ENCODE data around the gene STIM2.
"Not testable (repeated sequence)": the region's sequence is repeated elsewhere in the genome, so short reads cannot be mapped to it uniquely, and the experiment has no call there.

STIM2 gene

GRCh38 chr4:26955241-26955640, 94.6 kb downstream of the STIM2 start:
- H3K27me3 Mint-ChIP-seq (ENCODE audit: low read depth) = no peaks in the 10 kb centered on the region
- H3K4me1 Mint-ChIP-seq = peaks cover 25% of the 10 kb centered on the region
- H3K4me3 Mint-ChIP-seq = no peak overlapping the region
- no peak for TF ChIP-seq CTCF (IDR thresholded peaks at IDR 0.05; ENCODE audit: unreplicated experiment in 3 of 3)
- H3K9me3 Mint-ChIP-seq = peaks cover 4% of the 10 kb centered on the region
- peaks cover 5% of the 10 kb centered on the region for H3K36me3 Mint-ChIP-seq (ENCODE audit: low read depth)
- H3K27ac Mint-ChIP-seq = peak overlapping the region in 1 of 3 experiments; percentile 71

- Mint-ChIP-seq H3K36me3 (ENCODE audit: low read depth) (peaks cover 5% of the 10 kb centered on the region), H3K9me3 (no peaks in the 10 kb centered on the region), H3K4me1 (peaks cover 24% of the 10 kb centered on the region), H3K27me3 (ENCODE audit: low read depth) (no peaks in the 10 kb centered on the region), H3K4me3 (no peak overlapping the region), H3K27ac (no peak overlapping the region)
- no peak for TF ChIP-seq CTCF (IDR thresholded peaks at IDR 0.05; ENCODE audit: unreplicated experiment in 3 of 3)
Observed at GRCh38 chr4:26958925-26959653, 98.4 kb downstream of the STIM2 start.

- Mint-ChIP-seq H3K27me3 (ENCODE audit: low read depth) (no peaks in the 10 kb centered on the region), H3K4me3 (no peak overlapping the region), H3K4me1 (peaks cover 30% of the 10 kb centered on the region), H3K9me3 (no peaks in the 10 kb centered on the region), H3K36me3 (ENCODE audit: low read depth) (peaks cover 5% of the 10 kb centered on the region), H3K27ac (peak overlapping the region in 1 of 3 experiments; percentile 4)
- TF ChIP-seq CTCF (IDR thresholded peaks at IDR 0.05; ENCODE audit: unreplicated experiment in 3 of 3) = no peak
Observed at GRCh38 chr4:26959654-26960047, 99.0 kb downstream of the STIM2 start.

- Mint-ChIP-seq H3K9me3 (no peaks in the 10 kb centered on the region), H3K27ac (peak overlapping the region in 2 of 3 experiments; percentile 2 to 24), H3K36me3 (ENCODE audit: low read depth) (peaks cover 5% of the 10 kb centered on the region), H3K4me1 (peaks cover 29% of the 10 kb centered on the region), H3K27me3 (ENCODE audit: low read depth) (no peaks in the 10 kb centered on the region), H3K4me3 (no peak overlapping the region)
- TF ChIP-seq CTCF (IDR thresholded peaks at IDR 0.05; ENCODE audit: unreplicated experiment in 3 of 3) = no peak
Observed at GRCh38 chr4:26962720-26963119, 102.1 kb downstream of the STIM2 start.

- Mint-ChIP-seq H3K27ac (peak overlapping the region; percentile 5 to 31 (median 18)), H3K4me3 (no peak overlapping the region), H3K9me3 (peaks cover 4% of the 10 kb centered on the region), H3K4me1 (peaks cover 24% of the 10 kb centered on the region), H3K27me3 (ENCODE audit: low read depth) (no peaks in the 10 kb centered on the region), H3K36me3 (ENCODE audit: low read depth) (no peaks in the 10 kb centered on the region)
- no peak for TF ChIP-seq CTCF (IDR thresholded peaks at IDR 0.05; ENCODE audit: unreplicated experiment in 3 of 3)
Observed at GRCh38 chr4:26964512-26964911, 103.9 kb downstream of the STIM2 start.

GRCh38 chr4:26964994-26965393, 104.4 kb downstream of the STIM2 start:
- H3K27ac Mint-ChIP-seq = peak overlapping the region; percentile 5 to 31 (median 18)
- H3K36me3 Mint-ChIP-seq (ENCODE audit: low read depth) = no peaks in the 10 kb centered on the region
- H3K9me3 Mint-ChIP-seq = peaks cover 4% of the 10 kb centered on the region
- H3K4me1 Mint-ChIP-seq = peaks cover 19% of the 10 kb centered on the region
- H3K27me3 Mint-ChIP-seq (ENCODE audit: low read depth) = no peaks in the 10 kb centered on the region
- no peak for TF ChIP-seq CTCF (IDR thresholded peaks at IDR 0.05; ENCODE audit: unreplicated experiment in 3 of 3)
- no peak overlapping the region for H3K4me3 Mint-ChIP-seq

GRCh38 chr4:26975464-26976181, 115.0 kb downstream of the STIM2 start:
- not testable (repeated sequence) for H3K4me3 Mint-ChIP-seq; H3K27me3 Mint-ChIP-seq (ENCODE audit: low read depth); H3K27ac Mint-ChIP-seq
- H3K9me3 Mint-ChIP-seq = peaks cover 14% of the 10 kb centered on the region
- H3K36me3 Mint-ChIP-seq (ENCODE audit: low read depth) = peaks cover 18% of the 10 kb centered on the region
- H3K4me1 Mint-ChIP-seq = peaks cover 12% of the 10 kb centered on the region
